A673 (cell line): Measurements from ENCODE around the gene GPR39.

Experiments used
- EZH2 ChIP-seq: fragments of 200-600 bp; sonication (generic); IDR thresholded peaks from 2 replicates; pipeline ENCODE4 v1.6.1; 2017; ENCODE audit warnings: borderline replicate concordance, low read depth, mild to moderate bottlenecking, mixed read lengths, antibody characterized with exemption, low read length; ENCODE audit not compliant: poor library complexity, severe bottlenecking
- TF ChIP-seq, protein P1 (sequence below): fragments of 300-800, 200-600 bp; sonication (generic); conservative IDR thresholded peaks from 2 replicates; pipeline ENCODE4 v1.5.1; 2017; ENCODE audit warnings: low read depth, mild to moderate bottlenecking, antibody characterized with exemption, low read length, moderate library complexity, mixed read lengths

DNA sequence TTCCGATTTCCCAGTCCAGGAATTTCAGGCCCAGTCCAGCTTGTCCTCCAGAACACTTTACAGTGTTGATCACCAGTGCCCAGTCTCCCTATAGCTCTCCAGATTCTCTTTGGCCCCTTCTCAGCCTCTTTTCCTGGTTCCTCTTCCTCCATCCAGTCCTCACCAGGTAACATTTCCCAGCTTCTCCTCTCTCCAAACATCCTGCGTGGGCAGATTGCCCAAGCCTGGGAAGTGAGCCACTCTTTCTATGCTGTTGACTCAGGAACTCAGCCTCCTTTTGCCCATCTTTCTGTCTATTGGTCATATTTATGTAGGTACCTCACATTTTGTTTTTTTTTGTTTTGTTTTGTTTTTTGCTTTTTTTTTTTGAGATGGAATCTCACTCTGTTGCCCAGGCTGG lies 144.0 kb downstream of the GPR39 start:
- TF ChIP-seq, protein P1, sequence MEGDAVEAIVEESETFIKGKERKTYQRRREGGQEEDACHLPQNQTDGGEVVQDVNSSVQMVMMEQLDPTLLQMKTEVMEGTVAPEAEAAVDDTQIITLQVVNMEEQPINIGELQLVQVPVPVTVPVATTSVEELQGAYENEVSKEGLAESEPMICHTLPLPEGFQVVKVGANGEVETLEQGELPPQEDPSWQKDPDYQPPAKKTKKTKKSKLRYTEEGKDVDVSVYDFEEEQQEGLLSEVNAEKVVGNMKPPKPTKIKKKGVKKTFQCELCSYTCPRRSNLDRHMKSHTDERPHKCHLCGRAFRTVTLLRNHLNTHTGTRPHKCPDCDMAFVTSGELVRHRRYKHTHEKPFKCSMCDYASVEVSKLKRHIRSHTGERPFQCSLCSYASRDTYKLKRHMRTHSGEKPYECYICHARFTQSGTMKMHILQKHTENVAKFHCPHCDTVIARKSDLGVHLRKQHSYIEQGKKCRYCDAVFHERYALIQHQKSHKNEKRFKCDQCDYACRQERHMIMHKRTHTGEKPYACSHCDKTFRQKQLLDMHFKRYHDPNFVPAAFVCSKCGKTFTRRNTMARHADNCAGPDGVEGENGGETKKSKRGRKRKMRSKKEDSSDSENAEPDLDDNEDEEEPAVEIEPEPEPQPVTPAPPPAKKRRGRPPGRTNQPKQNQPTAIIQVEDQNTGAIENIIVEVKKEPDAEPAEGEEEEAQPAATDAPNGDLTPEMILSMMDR = no peak
- TF ChIP-seq EZH2 = no peak
